ENCODE measurements around the gene SRSF8.
A peak's percentile ranks its signal among the peaks of the same experiment; 100 is the strongest.

Gene SRSF8

GRCh38 chr11:95095858-95096587, 29.3 kb downstream of the SRSF8 start:
- Histone ChIP-seq H3K27me3 (replicated peaks; ENCODE audit: control insufficient read depth, insufficient read depth, low read length) (no peaks in the 10 kb centered on the region), H3K36me3 (ENCODE audit: control insufficient read depth, insufficient read depth, low read length) (no peaks in the 10 kb centered on the region), H3K4me3 (replicated peaks; ENCODE audit: low read depth, low read length) (no peak overlapping the region)
- no peak for TF ChIP-seq CTCF (IDR thresholded peaks at IDR 0.05; ENCODE audit: insufficient read depth, low read length, poor library complexity, severe bottlenecking)
- DNase-seq (ENCODE audit: extremely low read depth, insufficient read length) = peak; percentile 77

GRCh38 chr11:95097209-95097608, 30.5 kb downstream of the SRSF8 start:
- TF ChIP-seq CTCF (IDR thresholded peaks at IDR 0.05; ENCODE audit: insufficient read depth, low read length, poor library complexity, severe bottlenecking) = no peak
- Histone ChIP-seq H3K27me3 (replicated peaks; ENCODE audit: control insufficient read depth, insufficient read depth, low read length) (no peaks in the 10 kb centered on the region), H3K4me3 (replicated peaks; ENCODE audit: low read depth, low read length) (no peak overlapping the region), H3K36me3 (ENCODE audit: control insufficient read depth, insufficient read depth, low read length) (no peaks in the 10 kb centered on the region)
- no peak for DNase-seq (ENCODE audit: extremely low read depth, insufficient read length)

- no peak for DNase-seq (ENCODE audit: extremely low read depth, insufficient read length)
- H3K4me3 ChIP-seq (replicated peaks; ENCODE audit: low read depth, low read length) = no peak overlapping the region
- H3K27me3 ChIP-seq (replicated peaks; ENCODE audit: control insufficient read depth, insufficient read depth, low read length) = no peaks in the 10 kb centered on the region
- no peaks in the 10 kb centered on the region for H3K36me3 ChIP-seq (ENCODE audit: control insufficient read depth, insufficient read depth, low read length)
- TF ChIP-seq CTCF (IDR thresholded peaks at IDR 0.05; ENCODE audit: insufficient read depth, low read length, poor library complexity, severe bottlenecking) = no peak
Measured at GRCh38 chr11:95098826-95099225, 32.1 kb downstream of the SRSF8 start.

- no peaks in the 10 kb centered on the region for H3K36me3 ChIP-seq (ENCODE audit: control insufficient read depth, insufficient read depth, low read length)
- no peak for TF ChIP-seq CTCF (IDR thresholded peaks at IDR 0.05; ENCODE audit: insufficient read depth, low read length, poor library complexity, severe bottlenecking)
- no peak overlapping the region for H3K4me3 ChIP-seq (replicated peaks; ENCODE audit: low read depth, low read length)
- no peaks in the 10 kb centered on the region for H3K27me3 ChIP-seq (replicated peaks; ENCODE audit: control insufficient read depth, insufficient read depth, low read length)
- DNase-seq (ENCODE audit: extremely low read depth, insufficient read length) = no peak
Measured at GRCh38 chr11:95100191-95100648, 33.5 kb downstream of the SRSF8 start.

GRCh38 chr11:95100856-95101507, 34.3 kb downstream of the SRSF8 start:
- no peak for DNase-seq (ENCODE audit: extremely low read depth, insufficient read length)
- H3K36me3 ChIP-seq (ENCODE audit: control insufficient read depth, insufficient read depth, low read length) = no peaks in the 10 kb centered on the region
- H3K4me3 ChIP-seq (replicated peaks; ENCODE audit: low read depth, low read length) = no peak overlapping the region
- TF ChIP-seq CTCF (IDR thresholded peaks at IDR 0.05; ENCODE audit: insufficient read depth, low read length, poor library complexity, severe bottlenecking) = no peak
- no peaks in the 10 kb centered on the region for H3K27me3 ChIP-seq (replicated peaks; ENCODE audit: control insufficient read depth, insufficient read depth, low read length)

All from GM06990 (cell line).